ENCODE results near the gene SNRNP200. TPM values are rescaled to one million over a fixed set of nuclear protein-coding genes. Genes with fewer than 3 reads are reported as not detected.

SNRNP200 gene
- total RNA-seq, 4 donors from 2014 or later, result 73.7 to 106 (median 90.8) TPM

GRCh38 chr2:96317584-96317997, 12.2 kb upstream of the SNRNP200 start:
- H3K27me3 ChIP-seq, result peaks cover 0 to 57% (median 3%) of the 10 kb centered on the region in 4 donors
- intact Hi-C loops (cut with DNase I), result no loop called here
- DNase-seq (ENCODE audit: extremely low spot score), result no peak

GRCh38 chr2:96316999-96317398, 11.7 kb upstream of the SNRNP200 start:
- Histone ChIP-seq H3K4me3 (no peak overlapping the region), H3K27me3 (peaks cover 0 to 51% (median 3%) of the 10 kb centered on the region in 4 donors), H3K27ac (replicated peaks in 1 of 4) (no peak overlapping the region), H3K36me3 (no peaks in the 10 kb centered on the region), H3K9me3 (no peaks in the 10 kb centered on the region), H3K4me1 (peaks cover 12 to 14% (median 13%) of the 10 kb centered on the region in 4 donors)
- intact Hi-C loops (cut with DNase I), result no loop called here
- no peak for DNase-seq (ENCODE audit: extremely low spot score)
- TF ChIP-seq POLR2AphosphoS5 (IDR thresholded peaks at IDR 0.05), result no peak

More at GRCh38 chr2:96317584-96317997, 12.2 kb upstream of the SNRNP200 start:
- WGBS, result 96% methylated on average over 4 of the region's 4 CpGs
- H3K4me3 ChIP-seq, result no peak overlapping the region
- no peaks in the 10 kb centered on the region for H3K36me3 ChIP-seq
- no peaks in the 10 kb centered on the region for H3K9me3 ChIP-seq
- TF ChIP-seq POLR2A (IDR thresholded peaks at IDR 0.05; ENCODE audit: low read depth) (no peak), POLR2AphosphoS5 (IDR thresholded peaks at IDR 0.05) (no peak), EP300 (IDR thresholded peaks at IDR 0.05) (no peak)
- TF ChIP-seq, protein P1, sequence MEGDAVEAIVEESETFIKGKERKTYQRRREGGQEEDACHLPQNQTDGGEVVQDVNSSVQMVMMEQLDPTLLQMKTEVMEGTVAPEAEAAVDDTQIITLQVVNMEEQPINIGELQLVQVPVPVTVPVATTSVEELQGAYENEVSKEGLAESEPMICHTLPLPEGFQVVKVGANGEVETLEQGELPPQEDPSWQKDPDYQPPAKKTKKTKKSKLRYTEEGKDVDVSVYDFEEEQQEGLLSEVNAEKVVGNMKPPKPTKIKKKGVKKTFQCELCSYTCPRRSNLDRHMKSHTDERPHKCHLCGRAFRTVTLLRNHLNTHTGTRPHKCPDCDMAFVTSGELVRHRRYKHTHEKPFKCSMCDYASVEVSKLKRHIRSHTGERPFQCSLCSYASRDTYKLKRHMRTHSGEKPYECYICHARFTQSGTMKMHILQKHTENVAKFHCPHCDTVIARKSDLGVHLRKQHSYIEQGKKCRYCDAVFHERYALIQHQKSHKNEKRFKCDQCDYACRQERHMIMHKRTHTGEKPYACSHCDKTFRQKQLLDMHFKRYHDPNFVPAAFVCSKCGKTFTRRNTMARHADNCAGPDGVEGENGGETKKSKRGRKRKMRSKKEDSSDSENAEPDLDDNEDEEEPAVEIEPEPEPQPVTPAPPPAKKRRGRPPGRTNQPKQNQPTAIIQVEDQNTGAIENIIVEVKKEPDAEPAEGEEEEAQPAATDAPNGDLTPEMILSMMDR (IDR thresholded peaks at IDR 0.05), result no peak
- H3K4me1 ChIP-seq, result peaks cover 12 to 18% (median 18%) of the 10 kb centered on the region in 4 donors
- H3K27ac ChIP-seq (replicated peaks in 1 of 4), result no peak overlapping the region

DNA sequence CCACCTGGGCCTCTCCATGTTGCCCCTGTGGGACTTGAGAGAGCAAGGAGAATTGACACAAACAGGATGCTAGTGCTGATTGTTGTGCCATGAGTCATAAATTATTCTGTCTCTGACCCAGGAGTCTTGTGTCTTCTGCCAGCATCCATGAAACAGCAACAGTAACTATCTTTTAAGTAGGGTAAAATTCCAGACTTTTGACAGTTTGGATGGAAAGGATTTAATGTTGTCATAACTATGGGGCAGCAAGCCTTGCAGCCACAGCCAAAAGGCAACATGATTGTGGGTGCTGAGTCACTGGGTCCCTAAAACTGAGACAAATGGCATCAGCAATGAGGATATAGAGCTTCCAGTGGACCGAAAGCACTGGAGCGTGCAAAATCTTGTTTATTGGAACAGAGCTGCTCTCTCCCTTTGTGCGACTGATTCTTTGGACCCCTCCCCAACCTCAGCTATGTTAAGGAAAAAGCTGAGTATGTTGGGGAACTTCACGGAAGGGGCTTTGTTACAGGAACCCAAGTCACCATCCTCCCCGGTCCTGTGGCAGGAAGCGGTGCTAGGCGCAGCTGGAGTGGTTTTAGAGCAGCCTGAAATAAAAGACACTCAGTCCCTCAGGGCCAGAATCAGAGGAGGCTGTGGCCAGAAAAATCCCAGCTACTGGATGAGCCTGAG, 10.2 kb upstream of the SNRNP200 start:
- no peak for TF ChIP-seq POLR2A (IDR thresholded peaks at IDR 0.05; ENCODE audit: low read depth)
- TF ChIP-seq EP300 (IDR thresholded peaks at IDR 0.05), result no peak
- TF ChIP-seq POLR2AphosphoS5 (IDR thresholded peaks at IDR 0.05), result no peak
- TF ChIP-seq, protein P1 (IDR thresholded peaks at IDR 0.05), result no peak
- Histone ChIP-seq H3K27ac (replicated peaks in 1 of 4) (peak overlapping the region in 1 of 4 donors; percentile 0), H3K4me1 (no peaks in the 10 kb centered on the region), H3K36me3 (no peaks in the 10 kb centered on the region), H3K4me3 (no peak overlapping the region), H3K27me3 (peaks cover 0 to 37% (median 3%) of the 10 kb centered on the region in 4 donors), H3K9me3 (no peaks in the 10 kb centered on the region)
- no peak for DNase-seq (ENCODE audit: extremely low spot score)
- WGBS, result 49% methylated on average over 3 of the region's 7 CpGs
- intact Hi-C loops (cut with DNase I), result no loop called here

GRCh38 chr2:96315005-96315399, 9.7 kb upstream of the SNRNP200 start:
- H3K27me3 ChIP-seq, result peaks cover 0 to 32% (median 3%) of the 10 kb centered on the region in 4 donors
- WGBS, result 73% methylated on average over 3 of the region's 3 CpGs
- TF ChIP-seq POLR2A (IDR thresholded peaks at IDR 0.05; ENCODE audit: low read depth) (no peak), EP300 (IDR thresholded peaks at IDR 0.05) (no peak), POLR2AphosphoS5 (IDR thresholded peaks at IDR 0.05) (no peak)
- TF ChIP-seq, protein P1 (IDR thresholded peaks at IDR 0.05), result no peak

GRCh38 chr2:96308248-96308647, 2.9 kb upstream of the SNRNP200 start:
- Histone ChIP-seq H3K9me3 (no peaks in the 10 kb centered on the region), H3K27me3 (no peaks in the 10 kb centered on the region), H3K4me3 (no peak overlapping the region), H3K36me3 (peaks cover 2 to 11% (median 4%) of the 10 kb centered on the region in 4 donors), H3K27ac (replicated peaks in 1 of 4) (no peak overlapping the region), H3K4me1 (peaks cover 21 to 27% (median 24%) of the 10 kb centered on the region in 4 donors)
- WGBS, result 88% methylated on average over 5 of the region's 5 CpGs
- intact Hi-C loops (cut with DNase I), result loop anchor here (5.0 kb wide), 1 partner anchor 41 kb away; the partner anchor contains the start of genes CIAO1 and TMEM127
- TF ChIP-seq POLR2A (IDR thresholded peaks at IDR 0.05; ENCODE audit: low read depth) (no peak), EP300 (IDR thresholded peaks at IDR 0.05) (no peak), POLR2AphosphoS5 (IDR thresholded peaks at IDR 0.05) (no peak)
- TF ChIP-seq, protein P1 (IDR thresholded peaks at IDR 0.05), result no peak
- DNase-seq (ENCODE audit: extremely low spot score), result no peak

More at GRCh38 chr2:96315005-96315399, 9.7 kb upstream of the SNRNP200 start:
- intact Hi-C loops (cut with DNase I), result no loop called here
- Histone ChIP-seq H3K4me1 (no peaks in the 10 kb centered on the region), H3K4me3 (no peak overlapping the region), H3K36me3 (no peaks in the 10 kb centered on the region), H3K27ac (replicated peaks in 1 of 4) (no peak overlapping the region), H3K9me3 (no peaks in the 10 kb centered on the region)
- no peak for DNase-seq (ENCODE audit: extremely low spot score)
